ENCODE data around the gene EHD2. TPM values are rescaled to one million over a fixed set of nuclear protein-coding genes. Genes with fewer than 3 reads are reported as not detected.

EHD2 gene
- total RNA-seq, 4 donors from 2014 or later: 72.0 to 198 (median 82.9) TPM

DNA sequence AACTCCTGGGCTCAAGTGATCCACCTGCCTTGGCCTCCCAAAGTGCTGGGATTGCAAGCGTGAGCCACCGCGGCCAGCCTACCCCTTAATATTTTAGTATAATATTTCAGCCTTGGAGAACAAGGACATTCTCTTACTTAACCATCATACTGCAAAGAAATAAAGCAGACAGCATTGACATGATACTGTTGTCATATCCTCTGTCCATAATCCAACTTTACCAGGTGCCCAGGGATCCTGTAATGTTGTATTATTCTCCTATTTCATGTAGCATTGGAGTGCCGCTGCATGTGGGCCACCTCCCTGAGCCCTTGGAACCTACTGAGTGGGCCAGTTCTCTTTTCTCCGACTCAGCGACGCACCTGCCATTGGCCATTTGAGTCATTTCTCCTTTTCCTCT is 21.4 kb upstream of the EHD2 start:
- no peak overlapping the region for H3K4me3 ChIP-seq
- no peaks in the 10 kb centered on the region for H3K9me3 ChIP-seq
- TF ChIP-seq, protein P1, sequence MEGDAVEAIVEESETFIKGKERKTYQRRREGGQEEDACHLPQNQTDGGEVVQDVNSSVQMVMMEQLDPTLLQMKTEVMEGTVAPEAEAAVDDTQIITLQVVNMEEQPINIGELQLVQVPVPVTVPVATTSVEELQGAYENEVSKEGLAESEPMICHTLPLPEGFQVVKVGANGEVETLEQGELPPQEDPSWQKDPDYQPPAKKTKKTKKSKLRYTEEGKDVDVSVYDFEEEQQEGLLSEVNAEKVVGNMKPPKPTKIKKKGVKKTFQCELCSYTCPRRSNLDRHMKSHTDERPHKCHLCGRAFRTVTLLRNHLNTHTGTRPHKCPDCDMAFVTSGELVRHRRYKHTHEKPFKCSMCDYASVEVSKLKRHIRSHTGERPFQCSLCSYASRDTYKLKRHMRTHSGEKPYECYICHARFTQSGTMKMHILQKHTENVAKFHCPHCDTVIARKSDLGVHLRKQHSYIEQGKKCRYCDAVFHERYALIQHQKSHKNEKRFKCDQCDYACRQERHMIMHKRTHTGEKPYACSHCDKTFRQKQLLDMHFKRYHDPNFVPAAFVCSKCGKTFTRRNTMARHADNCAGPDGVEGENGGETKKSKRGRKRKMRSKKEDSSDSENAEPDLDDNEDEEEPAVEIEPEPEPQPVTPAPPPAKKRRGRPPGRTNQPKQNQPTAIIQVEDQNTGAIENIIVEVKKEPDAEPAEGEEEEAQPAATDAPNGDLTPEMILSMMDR (IDR thresholded peaks at IDR 0.05): no peak
- no peak for TF ChIP-seq POLR2A (IDR thresholded peaks at IDR 0.05)
- H3K27ac ChIP-seq: no peak overlapping the region
- intact Hi-C loops (cut with DNase I; ENCODE audit: low total_unique reads): loop anchor here (10.0 kb wide), 1 partner anchor 407 kb away; no protein-coding TSS in a partner anchor
- no peaks in the 10 kb centered on the region for H3K36me3 ChIP-seq
- H3K4me1 ChIP-seq: no peaks in the 10 kb centered on the region
- no peaks in the 10 kb centered on the region for H3K27me3 ChIP-seq
- no peak for DNase-seq

DNA sequence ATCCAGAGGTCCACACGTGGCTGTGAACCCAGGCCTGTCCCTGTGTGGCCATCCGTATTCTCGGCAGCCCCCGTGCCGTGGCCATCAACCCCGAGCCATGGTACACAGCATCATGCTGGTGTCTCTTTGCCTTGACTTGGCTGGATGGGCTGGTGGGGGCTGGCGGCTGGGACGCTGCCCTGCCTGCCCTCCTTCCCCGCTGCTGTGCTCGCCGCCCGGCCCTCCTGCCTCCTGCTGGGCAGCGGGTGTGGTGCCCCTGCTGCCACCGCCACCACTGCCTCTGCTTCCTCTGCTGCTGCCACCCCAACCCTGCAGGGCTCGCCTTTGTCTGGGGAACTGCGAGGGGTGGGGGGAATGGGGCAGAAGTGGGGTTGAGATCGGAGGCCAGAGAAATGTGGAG is 19.7 kb upstream of the EHD2 start:
- H3K4me3 ChIP-seq: no peak overlapping the region
- DNase-seq: no peak
- TF ChIP-seq, protein P1 (IDR thresholded peaks at IDR 0.05): no peak
- TF ChIP-seq POLR2A (IDR thresholded peaks at IDR 0.05): no peak
- H3K36me3 ChIP-seq: no peaks in the 10 kb centered on the region
- no peak overlapping the region for H3K27ac ChIP-seq
- peaks cover 0 to 6% of the 10 kb centered on the region in 2 donors for H3K4me1 ChIP-seq
- intact Hi-C loops (cut with DNase I; ENCODE audit: low total_unique reads): loop anchor here (10.0 kb wide), 1 partner anchor 409 kb away; no protein-coding TSS in a partner anchor
- H3K27me3 ChIP-seq: no peaks in the 10 kb centered on the region
- H3K9me3 ChIP-seq: no peaks in the 10 kb centered on the region

DNA sequence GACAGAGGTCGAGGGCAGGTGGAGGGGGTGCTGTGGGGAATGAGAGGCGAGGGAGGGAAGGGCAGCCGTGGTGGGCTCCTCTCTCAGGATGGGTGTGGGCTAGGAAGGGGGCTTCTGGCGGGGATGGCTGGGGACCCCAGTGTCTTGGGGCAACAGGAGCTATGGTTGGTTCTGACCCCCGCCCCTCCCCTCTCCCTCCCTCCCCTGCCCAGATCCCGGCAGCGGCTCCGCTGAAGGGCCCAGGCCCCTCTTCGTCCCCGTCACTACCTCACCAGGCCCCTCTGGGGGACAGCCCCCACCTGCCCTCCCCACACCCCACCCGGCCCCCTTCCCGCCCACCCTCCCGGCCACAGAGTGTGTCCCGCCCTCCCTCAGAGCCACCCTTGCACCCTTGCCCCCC is 19.3 kb upstream of the EHD2 start:
- TF ChIP-seq, protein P1 (IDR thresholded peaks at IDR 0.05): no peak
- no peak for TF ChIP-seq POLR2A (IDR thresholded peaks at IDR 0.05)
- DNase-seq: no peak
- intact Hi-C loops (cut with DNase I; ENCODE audit: low total_unique reads): loop anchor here (10.0 kb wide), 1 partner anchor 409 kb away; no protein-coding TSS in a partner anchor
- H3K27me3 ChIP-seq: no peaks in the 10 kb centered on the region
- peaks cover 0 to 6% of the 10 kb centered on the region in 2 donors for H3K4me1 ChIP-seq
- H3K9me3 ChIP-seq: no peaks in the 10 kb centered on the region
- H3K36me3 ChIP-seq: no peaks in the 10 kb centered on the region
- H3K27ac ChIP-seq: no peak overlapping the region
- no peak overlapping the region for H3K4me3 ChIP-seq

DNA sequence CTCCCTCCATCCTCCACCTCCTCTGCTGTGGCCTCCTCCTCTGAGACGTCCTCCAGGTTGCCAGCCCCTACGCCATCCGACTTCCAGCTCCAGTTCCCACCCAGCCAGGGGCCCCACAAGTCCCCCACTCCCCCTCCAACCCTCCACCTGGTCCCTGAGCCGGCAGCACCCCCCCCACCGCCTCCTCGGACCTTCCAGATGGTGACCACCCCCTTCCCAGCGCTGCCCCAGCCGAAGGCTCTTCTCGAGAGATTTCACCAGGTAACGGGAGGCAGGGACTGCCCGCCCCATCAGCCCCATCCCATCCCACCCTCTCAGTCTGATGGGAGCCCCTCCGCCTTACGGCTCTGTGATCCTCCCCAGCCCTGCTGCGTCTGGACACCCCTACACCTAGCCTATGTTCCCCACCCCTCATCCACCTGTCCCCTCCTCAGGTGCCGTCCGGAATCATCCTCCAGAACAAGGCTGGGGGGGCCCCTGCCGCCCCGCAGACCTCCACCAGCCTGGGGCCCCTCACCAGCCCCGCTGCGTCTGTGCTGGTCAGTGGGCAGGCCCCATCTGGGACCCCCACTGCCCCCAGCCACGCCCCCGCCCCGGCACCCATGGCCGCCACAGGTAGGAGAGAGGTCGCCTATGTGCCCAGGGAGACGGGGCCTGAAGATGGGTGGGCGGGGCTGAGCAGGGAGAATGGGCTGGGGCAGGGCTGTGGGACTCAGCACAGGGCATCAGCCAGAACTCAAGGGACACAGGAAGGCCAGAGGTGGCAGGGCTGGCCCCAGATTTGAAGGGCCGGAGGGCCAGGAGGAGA is 18.6 kb upstream of the EHD2 start:
- TF ChIP-seq, protein P1 (IDR thresholded peaks at IDR 0.05): no peak
- TF ChIP-seq POLR2A (IDR thresholded peaks at IDR 0.05): no peak
- Histone ChIP-seq H3K9me3 (no peaks in the 10 kb centered on the region), H3K4me3 (no peak overlapping the region), H3K27ac (no peak overlapping the region), H3K4me1 (peaks cover 0 to 6% of the 10 kb centered on the region in 2 donors), H3K27me3 (no peaks in the 10 kb centered on the region), H3K36me3 (no peaks in the 10 kb centered on the region)
- DNase-seq: no peak
- intact Hi-C loops (cut with DNase I; ENCODE audit: low total_unique reads): loop anchor here (10.0 kb wide), 1 partner anchor 410 kb away; no protein-coding TSS in a partner anchor

DNA sequence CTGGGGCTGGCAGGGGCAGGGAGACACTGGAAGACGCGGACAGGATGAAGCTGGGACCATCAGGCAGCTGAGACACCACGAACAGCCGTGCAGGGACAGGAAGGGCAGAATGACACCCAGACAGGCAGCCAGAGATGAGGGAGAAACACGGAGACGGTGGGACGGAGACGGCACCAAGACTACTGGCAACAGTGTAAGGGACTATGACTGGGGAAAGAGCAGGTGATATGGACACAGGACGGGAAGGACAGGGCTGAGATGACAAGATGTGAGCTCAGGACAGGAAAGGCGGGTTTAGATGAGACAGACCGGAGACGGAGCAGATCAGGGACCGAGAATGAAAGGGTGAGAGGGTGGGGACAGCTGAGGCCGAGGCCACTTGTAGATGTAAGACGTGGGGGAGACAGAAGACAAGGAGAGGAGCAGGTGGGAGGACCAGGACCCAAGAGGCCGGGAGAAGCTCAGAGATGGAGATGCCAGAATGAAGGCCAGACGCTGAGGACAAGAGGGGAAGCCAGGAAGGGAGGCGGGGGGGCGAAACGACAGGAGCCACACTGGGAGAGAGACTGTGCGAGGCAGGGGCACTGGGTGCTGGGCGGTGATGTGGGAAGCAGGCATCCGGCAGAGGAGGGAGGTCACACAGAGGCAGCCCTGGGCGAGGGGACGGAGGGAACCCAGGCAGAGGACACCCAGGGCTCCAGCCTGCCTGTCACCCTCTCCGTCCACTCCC is 17.5 kb upstream of the EHD2 start:
- Histone ChIP-seq H3K4me3 (no peak overlapping the region), H3K36me3 (no peaks in the 10 kb centered on the region), H3K27ac (no peak overlapping the region), H3K9me3 (no peaks in the 10 kb centered on the region), H3K27me3 (no peaks in the 10 kb centered on the region), H3K4me1 (peaks cover 0 to 6% of the 10 kb centered on the region in 2 donors)
- no peak for DNase-seq
- TF ChIP-seq, protein P1 (IDR thresholded peaks at IDR 0.05): no peak
- no peak for TF ChIP-seq POLR2A (IDR thresholded peaks at IDR 0.05)
- intact Hi-C loops (cut with DNase I; ENCODE audit: low total_unique reads): loop anchor here (10.0 kb wide), 1 partner anchor 411 kb away; no protein-coding TSS in a partner anchor
